ENCODE measurements around the gene PARP15.
"Not testable (repeated sequence)": the region's sequence is repeated elsewhere in the genome, so short reads cannot be mapped to it uniquely, and the experiment has no call there.

The PARP15 gene

DNA sequence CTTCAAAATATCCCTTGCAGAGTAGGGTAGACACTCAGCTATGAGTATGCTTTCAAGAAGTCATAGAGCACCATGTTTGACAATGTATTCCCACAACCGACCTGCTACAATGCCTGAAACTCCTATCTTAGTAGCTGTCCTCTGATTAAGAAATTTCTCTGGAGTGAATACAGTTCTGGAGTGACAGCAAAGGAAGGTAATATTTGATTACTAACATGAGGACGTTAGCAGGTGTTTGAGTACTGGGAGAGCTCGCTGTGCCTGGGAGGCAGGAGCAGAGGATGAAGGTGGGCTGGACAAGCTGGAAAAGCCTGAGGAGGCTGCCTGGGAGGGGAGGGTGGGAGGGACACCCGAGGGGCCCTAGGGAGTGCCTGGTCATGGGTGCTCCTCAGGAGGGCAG lies 42.9 kb downstream of the PARP15 start:
- no peak for DNase-seq

- no peak for DNase-seq
These were observed 43.7 kb downstream of the PARP15 start for GRCh38 chr3:122621112-122621511.

- DNase-seq = no peak
These were observed 45.8 kb downstream of the PARP15 start for GRCh38 chr3:122623031-122623829.

- DNase-seq = no peak
These were observed 49.2 kb downstream of the PARP15 start for GRCh38 chr3:122626515-122627180.

DNA sequence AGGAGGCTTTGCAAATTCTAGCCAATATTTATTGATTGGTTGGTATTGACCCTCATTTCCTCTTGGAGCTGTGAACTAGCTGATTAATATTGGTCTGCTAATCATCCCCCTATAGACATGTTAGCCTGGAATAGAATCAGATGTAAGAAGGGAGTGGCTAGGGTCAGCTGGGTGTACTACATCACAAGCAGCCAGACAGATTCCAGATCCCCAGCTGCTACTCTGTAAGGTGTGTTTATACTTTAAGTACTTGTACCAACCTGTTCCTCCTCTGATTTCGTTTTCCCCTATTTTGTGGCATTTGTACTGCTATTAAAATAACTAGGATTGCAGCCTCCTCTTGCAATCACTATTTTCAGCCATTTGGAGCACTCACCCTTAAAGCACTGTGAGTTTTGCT lies 49.9 kb downstream of the PARP15 start:
- no peak for DNase-seq

- no peak for DNase-seq
These were observed 51.1 kb downstream of the PARP15 start for GRCh38 chr3:122628567-122628966.

GRCh38 chr3:122629763-122630162 lies 52.3 kb downstream of the PARP15 start:
- no peak for DNase-seq

DNA sequence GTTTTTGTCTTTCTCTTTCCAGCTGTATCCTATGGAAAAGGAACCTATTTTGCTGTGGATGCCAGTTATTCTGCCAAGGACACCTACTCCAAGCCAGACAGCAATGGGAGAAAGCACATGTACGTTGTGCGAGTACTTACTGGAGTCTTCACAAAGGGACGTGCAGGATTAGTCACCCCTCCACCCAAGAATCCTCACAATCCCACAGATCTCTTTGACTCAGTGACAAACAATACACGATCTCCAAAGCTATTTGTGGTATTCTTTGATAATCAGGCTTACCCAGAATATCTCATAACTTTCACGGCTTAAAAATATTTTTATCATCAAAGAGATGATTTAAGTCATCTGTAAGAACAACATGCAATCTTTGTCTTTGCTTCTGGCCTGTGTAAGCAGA lies 58.3 kb downstream of the PARP15 start:
- DNase-seq = no peak

DNA sequence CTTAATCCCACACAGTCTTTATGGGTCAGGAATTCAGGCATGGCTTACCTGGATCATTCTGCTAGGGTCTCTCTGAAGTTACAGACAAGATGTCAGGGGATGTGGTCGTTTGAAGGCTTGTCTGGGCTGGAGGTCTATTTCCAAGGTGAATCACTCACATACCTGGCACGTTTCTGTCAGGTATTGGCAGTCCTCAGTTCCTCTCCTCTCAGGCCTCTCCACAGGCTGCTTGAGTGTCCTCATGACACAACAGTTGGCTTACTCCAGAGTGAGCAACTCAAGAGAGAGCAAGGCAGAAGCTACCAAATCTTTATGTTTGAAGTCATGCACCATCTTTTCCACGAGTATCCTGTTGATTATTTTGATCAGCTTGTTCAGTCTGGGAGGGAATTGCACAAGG lies 59.2 kb downstream of the PARP15 start:
- no peak for DNase-seq

DNA sequence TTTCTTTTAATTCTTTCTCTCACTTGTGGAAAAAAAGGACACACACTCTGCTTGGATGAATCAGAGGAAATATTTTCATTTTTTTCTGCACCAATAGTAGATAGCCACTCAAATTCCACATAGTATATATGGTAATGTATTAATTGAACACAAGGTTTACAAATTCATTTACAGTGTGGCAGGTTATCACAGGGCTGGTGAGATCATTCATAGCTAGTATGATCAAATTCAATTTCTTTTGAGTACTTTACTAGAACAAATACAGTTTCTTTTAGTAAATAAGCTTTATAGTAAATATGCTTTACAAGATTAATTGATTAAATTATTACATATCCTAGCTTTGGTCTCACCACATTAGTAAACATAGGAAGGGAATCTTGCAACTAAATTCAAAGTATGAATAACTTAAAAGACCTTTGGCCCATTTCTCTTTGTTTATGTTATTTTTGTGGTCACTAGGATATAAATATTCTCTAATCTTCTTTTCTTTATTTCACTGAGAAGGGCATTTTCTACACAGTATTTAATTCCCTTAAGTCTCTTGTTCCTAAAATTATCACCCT lies 63.1 kb downstream of the PARP15 start:
- DNase-seq = no peak

- peak in 1 of 5 experiments; percentile 30 for DNase-seq
These were observed 65.5 kb downstream of the PARP15 start for GRCh38 chr3:122642935-122643334.

- DNase-seq = no peak
These were observed 68.9 kb downstream of the PARP15 start for GRCh38 chr3:122646146-122646988.

GRCh38 chr3:122651233-122651907 lies 73.9 kb downstream of the PARP15 start:
- DNase-seq = not testable (repeated sequence)

DNA sequence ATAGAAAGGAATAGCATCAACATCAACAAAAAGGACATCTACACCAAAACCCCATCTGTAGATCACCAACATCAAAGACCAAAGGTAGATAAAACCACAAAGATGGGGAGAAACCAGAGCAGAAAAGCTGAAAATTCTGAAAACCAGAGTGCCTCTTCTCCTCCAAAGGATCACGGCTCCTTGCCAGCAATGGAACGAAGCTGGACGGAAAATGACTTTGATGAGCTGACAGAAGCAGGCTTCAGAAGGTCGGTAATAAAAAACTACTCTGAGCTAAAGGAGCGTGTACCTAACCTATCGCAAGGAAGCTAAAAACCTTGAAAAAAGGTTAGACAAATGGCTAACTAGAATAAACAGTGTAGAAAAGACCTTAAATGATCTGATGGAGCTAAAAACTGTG lies 74.5 kb downstream of the PARP15 start:
- not testable (repeated sequence) for DNase-seq

- DNase-seq = not testable (repeated sequence)
These were observed 80.9 kb downstream of the PARP15 start for GRCh38 chr3:122658336-122658735.

GRCh38 chr3:122660297-122660974 lies 83.0 kb downstream of the PARP15 start:
- no peak for DNase-seq

GRCh38 chr3:122661633-122662032 lies 84.2 kb downstream of the PARP15 start:
- peak in 1 of 5 experiments; percentile 36 for DNase-seq

DNA sequence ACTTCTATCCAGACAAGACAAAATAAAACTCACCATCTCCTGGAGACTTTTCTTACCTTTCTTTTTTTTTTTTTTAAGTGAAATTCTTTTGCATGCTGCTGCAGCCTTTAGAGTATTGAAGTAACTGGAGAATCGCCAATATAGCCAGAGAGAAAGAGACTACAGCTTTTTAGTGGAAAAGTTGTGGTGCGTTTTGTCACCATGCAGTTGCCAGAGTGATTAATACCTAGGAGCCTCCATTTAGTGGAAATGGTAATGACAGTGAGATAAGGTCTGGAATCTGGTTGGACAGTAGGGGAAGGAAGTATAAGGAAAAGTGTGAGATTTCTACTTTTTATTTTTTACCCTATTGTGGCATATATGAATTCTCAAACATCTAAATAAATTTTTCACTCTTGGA lies 85.1 kb downstream of the PARP15 start:
- DNase-seq = no peak

DNA sequence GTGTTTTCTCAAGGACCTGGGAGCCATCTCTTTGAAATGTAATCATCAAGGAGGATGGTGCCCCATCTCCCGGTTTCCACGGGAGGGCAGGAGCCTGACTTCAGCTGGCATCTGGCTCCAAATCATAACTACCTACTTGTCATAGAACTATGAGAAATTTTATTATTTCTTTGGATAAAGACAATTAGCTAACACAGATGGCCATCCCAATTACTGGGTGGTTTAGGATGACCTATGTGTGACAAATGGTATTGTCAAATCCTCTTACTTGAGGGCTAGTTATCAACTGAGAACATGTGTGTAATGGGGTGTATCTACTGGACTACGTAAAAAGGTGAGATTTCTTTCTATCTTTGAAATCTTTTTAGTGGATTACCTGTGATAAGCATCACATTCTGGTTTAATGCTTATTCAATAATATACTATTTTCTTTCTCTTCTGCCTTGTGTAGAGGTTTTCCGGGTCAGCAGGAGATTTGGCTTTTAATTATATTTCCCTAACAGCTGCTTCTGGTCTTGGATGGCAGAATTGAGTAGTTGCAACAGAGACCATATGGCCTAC lies 87.9 kb downstream of the PARP15 start:
- no peak for DNase-seq

DNA sequence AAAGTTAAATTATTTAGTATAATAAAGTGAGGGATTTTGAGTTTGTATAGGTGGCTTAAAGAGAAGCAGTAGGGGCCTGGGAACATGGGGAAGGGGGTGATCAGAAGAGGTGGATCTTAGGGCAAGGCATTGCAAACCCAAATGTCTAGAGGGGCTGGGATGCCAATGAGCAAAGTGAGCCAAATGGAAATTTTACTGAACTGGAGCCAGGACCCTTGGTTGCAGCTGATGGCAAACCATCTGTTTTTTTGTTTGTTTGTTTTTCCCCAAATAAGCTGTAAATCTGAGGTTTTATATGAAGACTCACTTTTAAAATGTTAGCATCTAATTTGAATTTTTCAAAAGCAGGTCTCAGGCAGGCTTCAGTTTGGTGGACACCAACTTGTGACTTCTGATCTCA lies 88.4 kb downstream of the PARP15 start:
- DNase-seq = no peak
